IPS-15b (cell line): ENCODE data around the gene USP13.

Experiments used
- H3K27me3 ChIP-seq: one replicate; pipeline ENCODE4 v1.6.1; 2013; ENCODE audit warnings: low read length; ENCODE audit not compliant: control insufficient read depth, insufficient read depth
- H3K36me3 ChIP-seq: one replicate; pipeline ENCODE4 v1.6.1; 2013; ENCODE audit warnings: low read length; ENCODE audit not compliant: control insufficient read depth, insufficient read depth
- H3K4me1 ChIP-seq: one replicate; pipeline ENCODE4 v1.6.1; 2013; ENCODE audit warnings: mild to moderate bottlenecking, low read length; ENCODE audit not compliant: control insufficient read depth, insufficient read depth
- H3K4me3 ChIP-seq: one replicate; pipeline ENCODE4 v1.5.1; 2013; ENCODE audit warnings: low read depth, low read length
- H3K9ac ChIP-seq: one replicate; pipeline ENCODE4 v1.6.1; 2013; ENCODE audit warnings: low read depth, mild to moderate bottlenecking, low read length
- H3K9me3 ChIP-seq: one replicate; pipeline ENCODE4 v1.6.1; 2013; ENCODE audit warnings: mild to moderate bottlenecking, low read length; ENCODE audit not compliant: control insufficient read depth, insufficient read depth

The USP13 gene, protein sequence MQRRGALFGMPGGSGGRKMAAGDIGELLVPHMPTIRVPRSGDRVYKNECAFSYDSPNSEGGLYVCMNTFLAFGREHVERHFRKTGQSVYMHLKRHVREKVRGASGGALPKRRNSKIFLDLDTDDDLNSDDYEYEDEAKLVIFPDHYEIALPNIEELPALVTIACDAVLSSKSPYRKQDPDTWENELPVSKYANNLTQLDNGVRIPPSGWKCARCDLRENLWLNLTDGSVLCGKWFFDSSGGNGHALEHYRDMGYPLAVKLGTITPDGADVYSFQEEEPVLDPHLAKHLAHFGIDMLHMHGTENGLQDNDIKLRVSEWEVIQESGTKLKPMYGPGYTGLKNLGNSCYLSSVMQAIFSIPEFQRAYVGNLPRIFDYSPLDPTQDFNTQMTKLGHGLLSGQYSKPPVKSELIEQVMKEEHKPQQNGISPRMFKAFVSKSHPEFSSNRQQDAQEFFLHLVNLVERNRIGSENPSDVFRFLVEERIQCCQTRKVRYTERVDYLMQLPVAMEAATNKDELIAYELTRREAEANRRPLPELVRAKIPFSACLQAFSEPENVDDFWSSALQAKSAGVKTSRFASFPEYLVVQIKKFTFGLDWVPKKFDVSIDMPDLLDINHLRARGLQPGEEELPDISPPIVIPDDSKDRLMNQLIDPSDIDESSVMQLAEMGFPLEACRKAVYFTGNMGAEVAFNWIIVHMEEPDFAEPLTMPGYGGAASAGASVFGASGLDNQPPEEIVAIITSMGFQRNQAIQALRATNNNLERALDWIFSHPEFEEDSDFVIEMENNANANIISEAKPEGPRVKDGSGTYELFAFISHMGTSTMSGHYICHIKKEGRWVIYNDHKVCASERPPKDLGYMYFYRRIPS

DNA sequence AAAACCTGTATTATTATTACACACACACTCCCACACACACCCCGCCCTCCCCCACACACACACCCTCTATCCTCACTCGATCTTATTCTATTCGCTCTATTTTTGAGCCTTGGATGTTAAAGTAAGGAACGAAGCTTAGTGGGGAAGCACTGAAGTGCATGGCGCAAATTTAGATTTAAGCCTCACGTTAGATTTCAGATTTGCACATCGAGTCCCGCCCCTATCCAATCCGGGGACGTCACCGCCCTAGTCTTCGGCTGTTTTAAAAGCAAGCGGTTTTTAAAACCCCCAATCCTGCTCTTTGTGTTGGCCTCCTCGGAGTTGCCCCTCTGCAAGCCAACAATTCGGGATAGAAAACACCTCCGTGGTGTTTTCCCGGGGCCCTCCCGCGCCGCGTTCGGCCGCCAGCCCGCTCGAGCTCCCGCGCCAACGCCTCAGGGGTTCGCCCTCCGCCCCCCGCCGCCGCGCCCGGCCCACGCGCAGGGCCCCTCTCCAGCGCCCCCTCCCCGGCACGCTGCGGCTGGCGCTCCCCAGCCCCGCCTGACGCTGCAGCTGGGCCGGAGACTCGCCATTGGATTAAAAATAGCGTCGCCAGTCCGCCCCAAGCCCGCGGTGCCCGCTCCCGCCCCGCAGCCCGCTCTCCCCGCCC is at the start of gene USP13:
Gene USP13 (plus strand): TSS at position 594 of the 649 bp plus-strand sequence. CDS start 186 bp downstream, outside the sequence.
- peak within 1 kb of the TSS; percentile 80 for H3K4me3 ChIP-seq
- peaks cover 3% of the 10 kb centered on the region for H3K27me3 ChIP-seq
- H3K36me3 ChIP-seq, result no peaks in the 10 kb centered on the region
- peaks cover 14% of the 10 kb centered on the region for H3K4me1 ChIP-seq
- H3K9me3 ChIP-seq, result no peaks in the 10 kb centered on the region
- peak within 1 kb of the TSS; percentile 79 for H3K9ac ChIP-seq

DNA sequence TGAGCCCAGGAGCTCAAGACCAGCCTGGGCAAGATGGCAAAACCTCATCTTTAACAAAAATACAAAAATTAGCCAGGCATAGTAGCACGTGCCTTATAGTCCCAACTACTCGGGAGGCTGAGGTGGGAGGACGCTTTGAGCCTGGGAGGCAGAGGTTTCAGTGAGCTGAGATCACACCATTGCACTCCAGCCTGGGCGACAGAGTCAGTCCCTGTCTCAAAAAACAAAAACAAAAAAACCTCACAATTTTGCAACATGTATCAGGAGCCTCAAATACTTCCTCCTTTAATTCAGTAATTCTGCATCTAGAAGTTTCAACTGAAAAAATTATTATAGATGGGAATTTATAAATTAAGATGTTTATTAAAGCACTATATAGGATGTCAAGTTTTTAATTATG is 49.5 kb upstream of the USP13 start:
- Histone ChIP-seq H3K27me3 (no peaks in the 10 kb centered on the region), H3K9me3 (no peaks in the 10 kb centered on the region), H3K9ac (peak overlapping the region; percentile 80), H3K36me3 (peaks cover 2% of the 10 kb centered on the region), H3K4me1 (no peaks in the 10 kb centered on the region), H3K4me3 (peak overlapping the region; percentile 82)

DNA sequence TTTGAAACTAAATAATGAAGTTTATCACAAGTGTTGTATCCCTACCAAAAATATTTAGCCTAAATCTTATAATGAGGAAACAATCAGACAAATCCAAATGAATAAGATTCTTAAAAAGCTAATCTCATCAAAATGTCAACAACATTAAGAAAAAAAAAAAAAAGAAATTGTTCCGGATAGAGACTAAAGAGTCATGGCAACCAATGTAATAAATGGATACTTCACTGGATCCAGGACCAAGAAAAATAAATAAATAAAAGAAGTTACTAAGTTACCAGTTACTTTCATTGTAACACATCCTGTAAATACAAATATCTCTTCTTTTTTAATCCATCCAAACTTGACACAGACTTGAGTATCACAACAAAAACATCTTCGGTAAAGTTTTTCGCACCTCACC is 49.0 kb upstream of the USP13 start:
- H3K27me3 ChIP-seq, result no peaks in the 10 kb centered on the region
- no peaks in the 10 kb centered on the region for H3K9me3 ChIP-seq
- H3K4me3 ChIP-seq, result peak overlapping the region; percentile 82
- peaks cover 2% of the 10 kb centered on the region for H3K36me3 ChIP-seq
- peak overlapping the region; percentile 80 for H3K9ac ChIP-seq
- no peaks in the 10 kb centered on the region for H3K4me1 ChIP-seq

- H3K4me3 ChIP-seq, result peak within 1 kb of the TSS; percentile 82
- H3K36me3 ChIP-seq, result no peaks in the 10 kb centered on the region
- no peaks in the 10 kb centered on the region for H3K4me1 ChIP-seq
- H3K9ac ChIP-seq, result peak within 1 kb of the TSS; percentile 82
- H3K9me3 ChIP-seq, result no peaks in the 10 kb centered on the region
- H3K27me3 ChIP-seq, result no peaks in the 10 kb centered on the region
Measured at GRCh38 chr3:179604321-179605078, 48.3 kb upstream of the USP13 start, which contains the start of the genes MRPL47 and NDUFB5. Gene MRPL47 (minus strand): TSS chr3:179604638. CDS start chr3:179604624, 14 bp downstream. Gene NDUFB5 (plus strand): TSS chr3:179604794. CDS start chr3:179604816, 22 bp downstream.

GRCh38 chr3:179606534-179607085 is 46.2 kb upstream of the USP13 start:
- Histone ChIP-seq H3K4me3 (no peak overlapping the region), H3K9me3 (no peaks in the 10 kb centered on the region), H3K9ac (no peak overlapping the region), H3K4me1 (no peaks in the 10 kb centered on the region), H3K27me3 (no peaks in the 10 kb centered on the region), H3K36me3 (no peaks in the 10 kb centered on the region)

GRCh38 chr3:179608931-179609720 is 43.7 kb upstream of the USP13 start:
- no peaks in the 10 kb centered on the region for H3K27me3 ChIP-seq
- H3K4me3 ChIP-seq, result no peak overlapping the region
- H3K9me3 ChIP-seq, result no peaks in the 10 kb centered on the region
- no peaks in the 10 kb centered on the region for H3K4me1 ChIP-seq
- no peaks in the 10 kb centered on the region for H3K36me3 ChIP-seq
- H3K9ac ChIP-seq, result no peak overlapping the region

- Histone ChIP-seq H3K9ac (no peak overlapping the region), H3K9me3 (no peaks in the 10 kb centered on the region), H3K27me3 (no peaks in the 10 kb centered on the region), H3K4me1 (no peaks in the 10 kb centered on the region), H3K36me3 (no peaks in the 10 kb centered on the region), H3K4me3 (no peak overlapping the region)
Measured at GRCh38 chr3:179610066-179610465, 42.8 kb upstream of the USP13 start.

- no peaks in the 10 kb centered on the region for H3K4me1 ChIP-seq
- H3K27me3 ChIP-seq, result no peaks in the 10 kb centered on the region
- H3K4me3 ChIP-seq, result no peak overlapping the region
- peaks cover 5% of the 10 kb centered on the region for H3K36me3 ChIP-seq
- H3K9ac ChIP-seq, result no peak overlapping the region
- H3K9me3 ChIP-seq, result no peaks in the 10 kb centered on the region
Measured at GRCh38 chr3:179613807-179614206, 39.0 kb upstream of the USP13 start.

- Histone ChIP-seq H3K9me3 (no peaks in the 10 kb centered on the region), H3K36me3 (peaks cover 5% of the 10 kb centered on the region), H3K4me3 (no peak overlapping the region), H3K27me3 (no peaks in the 10 kb centered on the region), H3K4me1 (no peaks in the 10 kb centered on the region), H3K9ac (no peak overlapping the region)
Measured at GRCh38 chr3:179615458-179616173, 37.2 kb upstream of the USP13 start.

DNA sequence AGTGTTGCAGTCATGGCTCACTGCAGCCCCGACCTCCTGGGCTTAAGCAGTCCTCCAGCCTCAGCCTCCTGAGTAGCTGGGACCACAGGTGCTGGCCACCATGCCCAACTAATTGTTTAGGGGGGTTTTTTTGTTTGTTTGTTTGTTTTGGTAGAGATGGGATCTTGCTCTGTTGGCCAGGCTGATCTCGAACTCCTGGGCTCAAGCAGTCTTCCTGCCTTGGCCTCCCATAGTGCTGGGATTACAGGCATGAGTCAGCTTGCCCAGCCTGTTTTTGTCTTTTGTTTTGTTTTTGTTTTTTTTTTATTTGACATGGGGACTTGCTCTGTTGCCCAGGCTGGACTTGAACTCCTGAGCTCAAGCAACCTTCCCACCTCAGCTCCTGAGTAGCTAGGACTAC is 30.8 kb upstream of the USP13 start:
- Histone ChIP-seq H3K9me3 (no peaks in the 10 kb centered on the region), H3K4me1 (no peaks in the 10 kb centered on the region), H3K9ac (no peak overlapping the region), H3K27me3 (no peaks in the 10 kb centered on the region), H3K36me3 (peaks cover 7% of the 10 kb centered on the region), H3K4me3 (no peak overlapping the region)
